Prostate gland (tissue), 2 donors: ENCODE measurements around the gene CUX1.

Experiments
- CTCF ChIP-seq, 4 experiments: fragments of 200-600 bp in 2 of 4; fragments of 450-650 bp in 2 of 4; sonication (generic) in 2 of 4; IDR thresholded peaks; 1 replicate in 3 of 4; 2 replicates in 1 of 4; pipeline ENCODE4 v1.5.1; 2016 to 2019; ENCODE audit warnings: antibody characterized with exemption in 4 of 4, mild to moderate bottlenecking in 2 of 4, moderate library complexity in 2 of 4
- POLR2A ChIP-seq: fragments of 450-650 bp; IDR thresholded peaks from one replicate; pipeline ENCODE4 v1.6.1; 2016; ENCODE audit warnings: antibody characterized with exemption, mild to moderate bottlenecking
- POLR2AphosphoS5 ChIP-seq: sonication (generic); formaldehyde crosslinking; IDR thresholded peaks from one replicate; pipeline ENCODE4 v1.6.1; 2017; ENCODE audit warnings: antibody characterized with exemption

GRCh38 chr7:101865455-101865854 is 48.0 kb downstream of the CUX1 start:
- TF ChIP-seq CTCF (IDR thresholded peaks at IDR 0.05) (no peak), POLR2AphosphoS5 (no peak), POLR2A (no peak)
